ENCODE results near the gene CDH5. TPM values are rescaled to one million over a fixed set of nuclear protein-coding genes. Genes with fewer than 3 reads are reported as not detected.
A peak's percentile ranks its signal among the peaks of the same experiment; 100 is the strongest.

CDH5 gene
- total and polyA plus RNA-seq, 2 of the 13 experiments (the other 11 are each of a cell fraction or from before 2014, with no cell fraction given): 0.71 to 1.1 TPM

DNA sequence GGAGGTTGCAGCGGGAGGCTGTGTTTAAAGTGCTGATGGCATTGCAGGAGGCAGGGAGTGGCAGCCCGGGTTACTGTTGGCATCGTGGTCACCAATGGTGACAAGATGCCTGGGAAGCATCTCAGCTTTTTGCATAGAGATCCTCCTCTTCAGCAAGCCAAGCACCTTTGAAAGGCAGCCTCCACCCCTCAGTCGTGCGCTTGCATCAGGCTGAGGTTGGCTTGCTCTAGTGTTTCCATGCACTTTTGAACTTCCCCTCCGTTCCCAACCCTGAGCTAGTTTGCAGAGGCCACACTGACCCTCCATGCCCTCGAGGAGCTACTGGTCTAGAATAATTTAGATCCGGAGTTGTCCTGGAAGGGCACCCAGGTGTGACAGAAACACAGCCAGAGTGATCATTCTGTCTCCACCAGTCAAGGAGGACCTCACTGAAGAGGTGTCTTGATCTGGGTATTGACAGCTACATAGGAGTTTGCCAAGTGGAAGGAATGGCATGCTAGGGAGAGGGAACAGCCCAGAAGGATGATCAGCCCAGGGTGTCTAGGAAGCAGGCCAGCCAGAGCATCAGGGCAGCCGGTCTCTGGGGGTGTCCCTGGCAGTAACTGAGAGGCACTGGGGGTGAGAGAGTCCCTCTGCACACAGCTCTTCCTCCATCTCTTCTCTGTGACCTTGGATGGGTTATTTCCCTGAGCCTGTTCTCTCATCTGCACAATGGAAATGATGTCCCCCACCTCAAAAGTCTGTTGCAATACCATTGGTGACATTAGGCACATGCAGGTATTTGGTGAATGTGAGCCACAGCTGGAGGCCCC lies 68.3 kb downstream of the CDH5 start (continued):
- peak; percentile 43; the same call in 1 of the 2 replicates for TF ChIP-seq ZNF724P (CRISPR knock-in tag; IDR thresholded peaks at IDR 0.05; ENCODE audit: borderline replicate concordance)
- no peak for TF ChIP-seq HNRNPUL1 (IDR thresholded peaks at IDR 0.05; ENCODE audit: low read depth, low read length)
- TF ChIP-seq, protein P1, sequence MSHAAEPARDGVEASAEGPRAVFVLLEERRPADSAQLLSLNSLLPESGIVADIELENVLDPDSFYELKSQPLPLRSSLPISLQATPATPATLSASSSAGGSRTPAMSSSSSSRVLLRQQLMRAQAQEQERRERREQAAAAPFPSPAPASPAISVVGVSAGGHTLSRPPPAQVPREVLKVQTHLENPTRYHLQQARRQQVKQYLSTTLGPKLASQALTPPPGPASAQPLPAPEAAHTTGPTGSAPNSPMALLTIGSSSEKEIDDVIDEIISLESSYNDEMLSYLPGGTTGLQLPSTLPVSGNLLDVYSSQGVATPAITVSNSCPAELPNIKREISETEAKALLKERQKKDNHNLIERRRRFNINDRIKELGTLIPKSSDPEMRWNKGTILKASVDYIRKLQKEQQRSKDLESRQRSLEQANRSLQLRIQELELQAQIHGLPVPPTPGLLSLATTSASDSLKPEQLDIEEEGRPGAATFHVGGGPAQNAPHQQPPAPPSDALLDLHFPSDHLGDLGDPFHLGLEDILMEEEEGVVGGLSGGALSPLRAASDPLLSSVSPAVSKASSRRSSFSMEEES (CRISPR knock-in tag; IDR thresholded peaks at IDR 0.05): no peak
- TF ChIP-seq NFE2L1 (CRISPR knock-in tag; IDR thresholded peaks at IDR 0.05; ENCODE audit: borderline replicate concordance): no peak
- TF ChIP-seq POLR2A (IDR thresholded peaks at IDR 0.05; ENCODE audit: insufficient read depth in 1 of 2, low read depth in 2 of 2, low read length in 2 of 2): 0 out of 4 replicates have a peak, but pooled peaks of 1 of the 2 experiments have one; percentile 40
- TF ChIP-seq, protein P2, sequence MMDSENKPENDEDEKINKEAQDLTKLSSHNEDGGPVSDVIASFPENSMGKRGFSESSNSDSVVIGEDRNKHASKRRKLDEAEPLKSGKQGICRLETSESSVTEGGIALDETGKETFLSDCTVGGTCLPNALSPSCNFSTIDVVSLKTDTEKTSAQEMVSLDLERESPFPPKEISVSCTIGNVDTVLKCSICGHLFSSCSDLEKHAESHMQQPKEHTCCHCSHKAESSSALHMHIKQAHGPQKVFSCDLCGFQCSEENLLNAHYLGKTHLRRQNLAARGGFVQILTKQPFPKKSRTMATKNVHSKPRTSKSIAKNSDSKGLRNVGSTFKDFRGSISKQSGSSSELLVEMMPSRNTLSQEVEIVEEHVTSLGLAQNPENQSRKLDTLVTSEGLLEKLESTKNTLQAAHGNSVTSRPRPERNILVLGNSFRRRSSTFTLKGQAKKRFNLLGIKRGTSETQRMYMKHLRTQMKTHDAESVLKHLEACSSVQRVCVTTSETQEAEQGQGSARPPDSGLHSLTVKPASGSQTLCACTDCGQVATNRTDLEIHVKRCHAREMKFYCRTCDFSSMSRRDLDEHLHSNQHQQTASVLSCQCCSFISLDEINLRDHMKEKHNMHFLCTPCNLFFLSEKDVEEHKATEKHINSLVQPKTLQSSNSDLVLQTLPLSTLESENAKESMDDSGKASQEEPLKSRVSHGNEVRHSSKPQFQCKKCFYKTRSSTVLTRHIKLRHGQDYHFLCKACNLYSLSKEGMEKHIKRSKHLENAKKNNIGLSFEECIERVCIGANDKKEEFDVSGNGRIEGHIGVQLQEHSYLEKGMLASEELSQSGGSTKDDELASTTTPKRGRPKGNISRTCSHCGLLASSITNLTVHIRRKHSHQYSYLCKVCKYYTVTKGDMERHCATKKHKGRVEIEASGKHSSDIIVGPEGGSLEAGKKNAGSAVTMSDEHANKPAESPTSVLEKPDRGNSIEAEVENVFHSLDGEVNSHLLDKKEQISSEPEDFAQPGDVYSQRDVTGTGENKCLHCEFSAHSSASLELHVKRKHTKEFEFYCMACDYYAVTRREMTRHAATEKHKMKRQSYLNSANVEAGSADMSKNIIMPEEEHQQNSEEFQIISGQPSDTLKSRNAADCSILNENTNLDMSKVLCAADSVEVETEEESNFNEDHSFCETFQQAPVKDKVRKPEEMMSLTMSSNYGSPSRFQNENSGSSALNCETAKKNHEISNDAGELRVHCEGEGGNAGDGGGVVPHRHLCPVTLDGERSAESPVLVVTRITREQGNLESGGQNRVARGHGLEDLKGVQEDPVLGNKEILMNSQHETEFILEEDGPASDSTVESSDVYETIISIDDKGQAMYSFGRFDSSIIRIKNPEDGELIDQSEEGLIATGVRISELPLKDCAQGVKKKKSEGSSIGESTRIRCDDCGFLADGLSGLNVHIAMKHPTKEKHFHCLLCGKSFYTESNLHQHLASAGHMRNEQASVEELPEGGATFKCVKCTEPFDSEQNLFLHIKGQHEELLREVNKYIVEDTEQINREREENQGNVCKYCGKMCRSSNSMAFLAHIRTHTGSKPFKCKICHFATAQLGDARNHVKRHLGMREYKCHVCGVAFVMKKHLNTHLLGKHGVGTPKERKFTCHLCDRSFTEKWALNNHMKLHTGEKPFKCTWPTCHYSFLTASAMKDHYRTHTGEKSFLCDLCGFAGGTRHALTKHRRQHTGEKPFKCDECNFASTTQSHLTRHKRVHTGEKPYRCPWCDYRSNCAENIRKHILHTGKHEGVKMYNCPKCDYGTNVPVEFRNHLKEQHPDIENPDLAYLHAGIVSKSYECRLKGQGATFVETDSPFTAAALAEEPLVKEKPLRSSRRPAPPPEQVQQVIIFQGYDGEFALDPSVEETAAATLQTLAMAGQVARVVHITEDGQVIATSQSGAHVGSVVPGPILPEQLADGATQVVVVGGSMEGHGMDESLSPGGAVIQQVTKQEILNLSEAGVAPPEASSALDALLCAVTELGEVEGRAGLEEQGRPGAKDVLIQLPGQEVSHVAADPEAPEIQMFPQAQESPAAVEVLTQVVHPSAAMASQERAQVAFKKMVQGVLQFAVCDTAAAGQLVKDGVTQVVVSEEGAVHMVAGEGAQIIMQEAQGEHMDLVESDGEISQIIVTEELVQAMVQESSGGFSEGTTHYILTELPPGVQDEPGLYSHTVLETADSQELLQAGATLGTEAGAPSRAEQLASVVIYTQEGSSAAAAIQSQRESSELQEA (CRISPR knock-in tag; IDR thresholded peaks at IDR 0.05; ENCODE audit: not compliant biosample characterization): no peak
- TF ChIP-seq ZNF20 (CRISPR knock-in tag; IDR thresholded peaks at IDR 0.05): no peak
- no peak for TF ChIP-seq MTF2 (CRISPR knock-in tag; IDR thresholded peaks at IDR 0.05; ENCODE audit: borderline replicate concordance)
- no peak for TF ChIP-seq MED13 (CRISPR knock-in tag; IDR thresholded peaks at IDR 0.05)
- TF ChIP-seq WIZ (CRISPR knock-in tag; IDR thresholded peaks at IDR 0.05): no peak
- TF ChIP-seq, protein P3, sequence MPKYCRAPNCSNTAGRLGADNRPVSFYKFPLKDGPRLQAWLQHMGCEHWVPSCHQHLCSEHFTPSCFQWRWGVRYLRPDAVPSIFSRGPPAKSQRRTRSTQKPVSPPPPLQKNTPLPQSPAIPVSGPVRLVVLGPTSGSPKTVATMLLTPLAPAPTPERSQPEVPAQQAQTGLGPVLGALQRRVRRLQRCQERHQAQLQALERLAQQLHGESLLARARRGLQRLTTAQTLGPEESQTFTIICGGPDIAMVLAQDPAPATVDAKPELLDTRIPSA (CRISPR knock-in tag; IDR thresholded peaks at IDR 0.05; ENCODE audit: borderline replicate concordance): 0 out of 2 replicates have a peak, but pooled peaks have one; percentile 58
- TF ChIP-seq ZNF780A (CRISPR knock-in tag; IDR thresholded peaks at IDR 0.05): 0 out of 2 replicates have a peak, but pooled peaks have one; percentile 71
- TF ChIP-seq GATA4 (IDR thresholded peaks at IDR 0.05; ENCODE audit: borderline replicate concordance, low read depth): no peak
- no peak for TF ChIP-seq ATF1 (CRISPR knock-in tag; IDR thresholded peaks at IDR 0.05)
- TF ChIP-seq ADNP (CRISPR knock-in tag; IDR thresholded peaks at IDR 0.05): no peak; the same call in 1 of the 2 replicates
- TF ChIP-seq SATB2 (CRISPR knock-in tag; IDR thresholded peaks at IDR 0.05): no peak
- no peak for TF ChIP-seq ZNF773 (CRISPR knock-in tag; IDR thresholded peaks at IDR 0.05; ENCODE audit: borderline replicate concordance)
- TF ChIP-seq ZFP62 (CRISPR knock-in tag; IDR thresholded peaks at IDR 0.05): no peak
- TF ChIP-seq NFKB2 (CRISPR knock-in tag; IDR thresholded peaks at IDR 0.05; ENCODE audit: borderline replicate concordance): peak; percentile 69; the same call in 1 of the 2 replicates

All from HepG2 (cell line).